HAP-1 (cell line): ENCODE results near the gene BLMH.
"Not testable (repeated sequence)": the region's sequence is repeated elsewhere in the genome, so short reads cannot be mapped to it uniquely, and the experiment has no call there.

Source experiments
- DNase-seq, 2 experiments: peaks; one replicate each; pipeline ENCODE4 v3.0.0-alpha.2; 2016 to 2020; ENCODE audit warnings: low spot score in 2 of 2
- H3K27me3 ChIP-seq: fragments of 250-450 bp; sonication (Bioruptor Pico); 2 replicates; pipeline ENCODE4 v1.5.1; 2020; ENCODE audit warnings: low read depth, mild to moderate bottlenecking, moderate library complexity
- H3K36me3 ChIP-seq: fragments of 250-450 bp; sonication (Bioruptor Pico); replicated peaks from 2 replicates; pipeline ENCODE4 v1.5.1; 2020; ENCODE audit warnings: mild to moderate bottlenecking
- H3K4me1 ChIP-seq: fragments of 250-450 bp; sonication (Bioruptor Pico); 2 replicates; pipeline ENCODE4 v1.5.1; 2020; ENCODE audit warnings: mild to moderate bottlenecking
- H3K4me3 ChIP-seq: fragments of 250-450 bp; sonication (Bioruptor Pico); 2 replicates; pipeline ENCODE4 v1.5.1; 2020; ENCODE audit warnings: mild to moderate bottlenecking, moderate library complexity
- H3K9me3 ChIP-seq: fragments of 250-450 bp; sonication (Bioruptor Pico); 2 replicates; pipeline ENCODE4 v1.5.1; 2020; ENCODE audit warnings: mild to moderate bottlenecking, moderate library complexity
- in situ Hi-C: fragments of 300-500 bp; cut with MboI; formaldehyde crosslinking; loops from 3 replicates; pipeline ENCODE4 v1.14.3; 2020; ENCODE audit warnings: low sequenced_read_pairs, inconsistent platforms, mixed read lengths

The BLMH gene

GRCh38 chr17:30236766-30237165 is 55.0 kb downstream of the BLMH start:
- no peaks in the 10 kb centered on the region for H3K36me3 ChIP-seq
- H3K27me3 ChIP-seq = peaks cover 11% of the 10 kb centered on the region
- H3K4me1 ChIP-seq = no peaks in the 10 kb centered on the region
- in situ Hi-C loops = no loop called here
- peak in 1 of 2 experiments; percentile 42 for DNase-seq
- no peaks in the 10 kb centered on the region; the same call in 1 of the 2 replicates for H3K9me3 ChIP-seq
- H3K4me3 ChIP-seq = no peak overlapping the region

- peaks cover 11% of the 10 kb centered on the region for H3K27me3 ChIP-seq
- H3K9me3 ChIP-seq = no peaks in the 10 kb centered on the region; the same call in 1 of the 2 replicates
- H3K36me3 ChIP-seq = no peaks in the 10 kb centered on the region
- DNase-seq = no peak
- H3K4me3 ChIP-seq = no peak overlapping the region
- no peaks in the 10 kb centered on the region for H3K4me1 ChIP-seq
- in situ Hi-C loops = no loop called here
Observed at GRCh38 chr17:30236297-30236624, 55.5 kb downstream of the BLMH start.

- in situ Hi-C loops = no loop called here
- DNase-seq = no peak
Observed at GRCh38 chr17:30235386-30236296, 56.1 kb downstream of the BLMH start, which contains the start of gene SLC6A4. Gene SLC6A4, minus strand, starts transcription at chr17:30235697. Its CDS starts 13,739 bp downstream, at chr17:30221958.

DNA sequence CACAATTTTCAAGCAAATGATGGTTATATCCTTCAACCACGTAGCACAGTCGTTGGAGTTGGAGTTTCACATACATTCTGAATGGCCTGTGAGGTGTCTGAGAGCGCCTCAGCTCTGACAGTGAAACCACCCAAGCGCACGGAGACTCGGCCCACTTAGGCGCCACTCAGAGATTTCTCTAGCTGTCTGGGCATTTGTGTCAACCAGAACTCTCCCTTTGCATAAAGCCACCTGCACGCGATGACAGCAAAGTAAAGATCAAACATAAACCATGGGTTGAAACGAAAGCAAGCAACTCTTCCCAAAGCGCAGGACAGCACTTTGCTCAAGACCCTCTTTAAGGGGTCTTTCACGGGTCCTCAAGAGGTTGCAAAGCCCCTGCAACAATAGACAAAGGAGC is 56.8 kb downstream of the BLMH start:
- no peaks in the 10 kb centered on the region for H3K4me1 ChIP-seq
- H3K4me3 ChIP-seq = no peak overlapping the region
- in situ Hi-C loops = no loop called here
- no peaks in the 10 kb centered on the region for H3K36me3 ChIP-seq
- no peaks in the 10 kb centered on the region; the same call in 1 of the 2 replicates for H3K9me3 ChIP-seq
- no peak for DNase-seq
- peaks cover 19% of the 10 kb centered on the region for H3K27me3 ChIP-seq

More at GRCh38 chr17:30235386-30236296, 56.1 kb downstream of the BLMH start, which contains the start of gene SLC6A4:
- no peaks in the 10 kb centered on the region for H3K36me3 ChIP-seq
- H3K9me3 ChIP-seq = no peaks in the 10 kb centered on the region; the same call in 1 of the 2 replicates
- peaks cover 12% of the 10 kb centered on the region for H3K27me3 ChIP-seq
- H3K4me3 ChIP-seq = no peak within 1 kb of the TSS
- no peaks in the 10 kb centered on the region for H3K4me1 ChIP-seq

DNA sequence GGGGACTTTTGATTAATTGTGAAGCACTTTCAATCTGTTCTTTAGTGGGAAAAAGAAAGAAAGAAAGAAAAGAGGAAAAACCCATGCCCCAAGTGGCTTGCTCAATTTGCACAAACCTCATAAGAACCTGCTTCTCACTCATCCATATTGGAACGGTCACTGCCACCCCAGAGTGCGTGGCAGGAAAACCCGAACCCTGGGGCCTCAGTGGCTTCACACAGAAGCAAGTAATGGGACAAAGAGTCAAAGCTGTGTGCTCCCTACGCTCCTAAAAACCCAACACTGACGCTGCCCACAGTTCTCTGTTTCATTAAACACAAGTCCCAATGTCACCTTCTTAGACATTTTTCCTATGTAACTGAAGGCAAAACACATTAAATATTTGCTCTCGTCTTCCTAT is 57.4 kb downstream of the BLMH start:
- no peak for DNase-seq
- no peaks in the 10 kb centered on the region for H3K36me3 ChIP-seq
- H3K4me1 ChIP-seq = no peaks in the 10 kb centered on the region
- H3K27me3 ChIP-seq = peaks cover 19% of the 10 kb centered on the region
- no peak overlapping the region for H3K4me3 ChIP-seq
- in situ Hi-C loops = no loop called here
- H3K9me3 ChIP-seq = no peaks in the 10 kb centered on the region

DNA sequence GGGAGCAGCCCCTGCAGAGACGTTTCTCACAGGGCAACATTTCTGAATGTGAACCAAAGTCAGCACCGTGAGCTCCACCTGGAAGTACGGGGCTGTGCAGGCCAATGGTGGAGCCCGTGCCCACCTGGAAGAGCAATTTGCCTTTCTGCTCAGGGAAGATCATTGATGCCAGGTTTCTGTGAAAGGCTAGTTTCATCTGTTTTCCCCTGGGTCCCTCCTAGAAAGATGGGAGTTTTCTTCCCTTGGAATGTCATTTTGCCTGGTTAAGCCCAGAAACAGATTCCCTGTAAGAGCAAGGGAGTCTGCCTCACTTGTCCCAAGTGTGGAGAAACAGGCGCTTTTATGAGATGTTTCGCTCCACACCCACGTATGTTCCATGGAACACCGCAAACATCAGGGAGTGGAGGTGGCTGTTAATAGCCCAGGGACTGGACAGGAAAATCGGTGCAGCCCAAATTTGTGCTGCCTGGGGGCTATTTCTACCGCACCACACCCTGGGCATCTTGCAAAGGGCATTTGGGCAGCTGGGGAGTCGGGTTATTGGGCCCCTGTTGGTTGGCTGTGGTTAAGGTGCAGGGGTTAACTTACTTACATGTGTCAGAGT is 58.8 kb downstream of the BLMH start:
- Histone ChIP-seq H3K36me3 (no peaks in the 10 kb centered on the region), H3K4me3 (no peak overlapping the region), H3K9me3 (no peaks in the 10 kb centered on the region), H3K27me3 (peaks cover 19% of the 10 kb centered on the region), H3K4me1 (no peaks in the 10 kb centered on the region)
- no peak for DNase-seq
- in situ Hi-C loops = no loop called here

DNA sequence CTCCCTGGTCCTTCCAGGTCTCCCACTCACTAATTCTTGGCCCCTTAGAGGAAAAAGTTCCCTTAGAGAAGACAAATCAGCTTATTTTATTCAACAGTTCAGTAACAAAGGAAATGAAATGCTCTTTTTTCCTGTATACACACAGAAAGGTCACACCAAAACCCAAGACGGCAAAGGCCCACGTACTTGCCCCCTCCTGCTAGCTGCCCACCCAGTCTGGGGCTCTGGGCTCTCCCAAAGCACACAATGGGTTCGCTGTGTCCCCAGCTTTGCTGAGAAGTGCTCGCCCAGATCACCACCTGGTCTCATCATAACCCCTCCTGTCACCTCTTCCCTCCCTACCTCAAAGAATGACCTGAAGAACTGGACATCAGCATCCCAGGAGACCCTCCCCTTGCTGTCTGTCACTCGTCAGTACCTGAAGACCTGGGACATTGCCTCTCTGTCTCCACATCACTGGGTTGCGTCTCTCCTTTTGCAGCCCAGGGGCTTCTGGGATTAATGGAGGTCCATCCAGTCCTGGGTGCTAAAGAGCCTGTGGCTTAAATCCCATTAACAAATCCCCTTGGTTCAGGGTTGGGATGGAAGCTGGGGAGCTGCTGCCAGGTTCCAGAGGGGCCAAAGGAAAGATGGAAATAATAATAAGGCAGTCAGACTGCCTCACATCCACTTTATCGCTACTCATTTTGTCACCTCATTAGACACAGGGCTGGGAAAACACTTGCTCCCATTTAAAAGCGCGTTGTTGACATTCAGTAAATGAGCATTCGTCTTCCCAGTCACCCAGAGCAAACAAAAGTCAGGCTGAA is 59.5 kb downstream of the BLMH start:
- Histone ChIP-seq H3K4me1 (no peaks in the 10 kb centered on the region), H3K9me3 (no peaks in the 10 kb centered on the region), H3K27me3 (peaks cover 19% of the 10 kb centered on the region), H3K36me3 (no peaks in the 10 kb centered on the region), H3K4me3 (no peak overlapping the region)
- DNase-seq = no peak
- in situ Hi-C loops = no loop called here

GRCh38 chr17:30230596-30231125 is 61.1 kb downstream of the BLMH start:
- Histone ChIP-seq H3K27me3 (peaks cover 19% of the 10 kb centered on the region), H3K36me3 (no peaks in the 10 kb centered on the region), H3K9me3 (no peaks in the 10 kb centered on the region), H3K4me1 (no peaks in the 10 kb centered on the region), H3K4me3 (no peak overlapping the region)
- no peak for DNase-seq
- in situ Hi-C loops = no loop called here

DNA sequence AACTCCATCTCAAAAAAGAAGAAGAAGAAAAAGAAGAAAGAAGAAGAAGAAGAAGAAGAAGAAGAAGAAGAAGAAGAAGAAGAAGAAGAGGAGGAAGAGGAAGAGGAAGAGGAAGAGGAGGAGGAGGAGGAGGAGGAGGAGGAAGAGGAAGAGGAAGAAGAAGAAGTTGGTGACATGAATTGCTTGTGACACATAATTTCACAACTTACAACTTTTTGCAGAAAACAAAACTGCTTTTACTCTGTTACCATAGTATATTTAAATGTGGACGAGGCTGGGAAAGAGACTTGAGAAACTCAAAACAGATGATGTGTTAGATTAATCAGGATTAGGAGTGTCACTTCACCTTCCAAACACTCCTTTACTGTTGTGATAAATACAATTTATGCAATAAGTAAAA is 61.7 kb downstream of the BLMH start:
- H3K36me3 ChIP-seq, DNase-seq, H3K4me1 ChIP-seq, H3K9me3 ChIP-seq, in situ Hi-C loops, H3K4me3 ChIP-seq: not testable (repeated sequence)
- peaks cover 19% of the 10 kb centered on the region for H3K27me3 ChIP-seq

GRCh38 chr17:30229012-30229411 is 62.7 kb downstream of the BLMH start:
- Histone ChIP-seq H3K4me1 (no peaks in the 10 kb centered on the region), H3K27me3 (peaks cover 14% of the 10 kb centered on the region), H3K36me3 (no peaks in the 10 kb centered on the region), H3K9me3 (no peaks in the 10 kb centered on the region), H3K4me3 (no peak overlapping the region)
- DNase-seq = no peak
- in situ Hi-C loops = no loop called here

GRCh38 chr17:30228011-30228410 is 63.7 kb downstream of the BLMH start:
- Histone ChIP-seq H3K4me1 (no peaks in the 10 kb centered on the region), H3K4me3 (no peak overlapping the region), H3K9me3 (no peaks in the 10 kb centered on the region), H3K27me3 (peaks cover 7% of the 10 kb centered on the region), H3K36me3 (no peaks in the 10 kb centered on the region)
- no peak for DNase-seq
- in situ Hi-C loops = no loop called here

DNA sequence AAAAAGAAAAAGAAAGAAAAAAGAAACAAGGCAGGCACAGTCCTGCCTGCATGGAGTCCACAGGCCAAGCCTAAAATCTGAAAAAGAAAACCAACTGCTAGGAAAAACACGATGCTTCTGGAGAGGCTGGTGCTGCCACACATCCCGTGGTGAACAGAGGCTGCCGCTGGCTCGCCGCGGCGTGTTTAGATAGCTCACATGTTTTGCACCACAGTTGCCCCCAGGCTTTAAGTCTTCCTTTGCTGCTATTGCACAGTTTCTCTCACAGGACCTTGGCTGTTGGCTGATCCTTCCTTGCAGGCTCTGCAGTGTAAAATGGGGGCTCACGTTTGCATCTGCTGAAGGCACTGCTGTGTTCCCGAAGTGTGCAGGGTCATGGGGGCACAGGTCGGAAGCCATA is 64.9 kb downstream of the BLMH start:
- no peaks in the 10 kb centered on the region for H3K4me1 ChIP-seq
- peaks cover 7% of the 10 kb centered on the region for H3K27me3 ChIP-seq
- in situ Hi-C loops = no loop called here
- DNase-seq = no peak
- no peak overlapping the region for H3K4me3 ChIP-seq
- H3K9me3 ChIP-seq = no peaks in the 10 kb centered on the region
- H3K36me3 ChIP-seq = no peaks in the 10 kb centered on the region

DNA sequence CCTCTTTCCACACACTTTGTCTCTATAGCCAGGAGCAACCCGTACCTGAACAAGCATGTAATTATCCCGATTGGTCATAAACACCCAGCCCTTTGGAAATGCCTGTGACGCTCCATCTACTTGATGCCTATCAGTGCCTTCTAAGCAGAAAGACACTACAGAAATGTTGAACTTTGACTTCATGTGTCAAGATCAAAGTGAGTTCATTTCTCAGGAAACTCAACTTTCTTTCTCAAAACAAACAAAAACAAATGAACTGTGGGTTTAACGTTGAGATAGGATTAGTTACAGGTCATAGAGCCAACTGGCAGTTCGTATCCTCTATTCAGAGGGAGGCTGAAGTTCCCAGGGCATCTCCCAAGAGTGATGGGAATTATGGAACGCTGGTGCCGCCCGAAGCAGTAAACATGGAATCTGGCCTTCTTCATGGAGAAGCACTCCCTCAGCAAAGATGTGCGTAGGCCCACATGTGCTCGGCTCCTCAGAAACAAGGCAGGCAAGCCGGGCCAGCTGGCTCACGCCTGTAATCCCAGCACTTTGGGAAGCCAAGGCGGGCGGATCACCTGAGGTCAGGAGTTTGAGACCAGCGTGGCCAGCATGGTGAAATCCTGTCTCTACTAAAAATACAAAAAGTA is 65.7 kb downstream of the BLMH start:
- no peaks in the 10 kb centered on the region for H3K36me3 ChIP-seq
- H3K27me3 ChIP-seq = peaks cover 7% of the 10 kb centered on the region
- DNase-seq = no peak
- in situ Hi-C loops = no loop called here
- H3K4me1 ChIP-seq = no peaks in the 10 kb centered on the region
- H3K9me3 ChIP-seq = no peaks in the 10 kb centered on the region
- H3K4me3 ChIP-seq = no peak overlapping the region
